HepG2 (cell line): Measurements from ENCODE around the gene DIAPH3.

Source experiments
- EED ChIP-seq: sonication (generic); formaldehyde crosslinking; IDR thresholded peaks from 2 replicates; pipeline ENCODE4 v1.5.0; 2020; ENCODE audit warnings: mild to moderate bottlenecking, missing genetic modification reagents
- PHF8 ChIP-seq: sonication (generic); formaldehyde crosslinking; IDR thresholded peaks from 2 replicates; pipeline ENCODE4 v1.5.0; 2020; ENCODE audit warnings: missing genetic modification reagents

- no peak for TF ChIP-seq EED (CRISPR knock-in tag)
- no peak for TF ChIP-seq PHF8
Measured at GRCh38 chr13:60164234-60164889, 634 bp upstream of the DIAPH3 start.
